ENCODE results near the gene TNS3. TPM values are rescaled to one million over a fixed set of nuclear protein-coding genes. Genes with fewer than 3 reads are reported as not detected.

The TNS3 gene
- total and polyA plus RNA-seq, 2 donors (not counting 3 experiments of a cell fraction or from before 2014, with no cell fraction given) = 10.4 to 45.1 TPM

DNA sequence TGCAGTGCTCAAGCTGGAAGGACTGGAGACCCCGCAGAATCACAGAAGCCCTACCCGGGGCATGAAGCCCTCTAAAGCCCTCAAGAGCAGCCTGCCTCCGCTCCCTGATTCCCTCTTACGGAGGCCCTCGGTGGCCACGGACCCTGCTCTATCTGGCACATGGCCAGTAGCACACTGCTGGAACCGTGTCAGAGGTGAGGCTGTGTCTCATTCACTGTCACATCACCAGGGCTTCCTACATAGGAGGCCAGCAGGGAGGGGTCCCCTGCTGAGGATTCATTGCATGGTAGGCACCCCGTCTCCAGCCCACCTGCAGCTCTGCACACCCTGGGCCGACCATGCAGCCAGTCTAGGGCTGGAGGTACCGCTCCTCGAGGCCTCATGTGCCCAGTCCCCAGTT is 259.2 kb downstream of the TNS3 start:
- no peaks in the 10 kb centered on the region for H4K20me1 ChIP-seq (replicated peaks; ENCODE audit: control insufficient read depth, extremely low read depth, insufficient read depth, low read length)
- no peak overlapping the region for H2AFZ ChIP-seq (ENCODE audit: low read depth, low read length)
- intact Hi-C loops (cut with micrococcal nuclease) (loop anchor here (10.0 kb wide), 1 partner anchor 1758 kb away; no protein-coding TSS in a partner anchor), dilution Hi-C loops (cut with MboI; ENCODE audit: extremely low pct_ligation_motif_present, low sequenced_read_pairs) (no loop called here)
- no peaks in the 10 kb centered on the region for H3K9me3 ChIP-seq (replicated peaks; ENCODE audit: control insufficient read depth, insufficient read depth, low read length)
- H3K4me2 ChIP-seq (ENCODE audit: insufficient read depth, low read length) = no peak overlapping the region
- CTCF ChIA-PET = no interaction called here
- H3K79me2 ChIP-seq (ENCODE audit: control insufficient read depth, insufficient read depth, low read length) = no peaks in the 10 kb centered on the region
- no peak overlapping the region for H3K9ac ChIP-seq (replicated peaks; ENCODE audit: extremely low read depth, insufficient read depth, low read length)
- no peaks in the 10 kb centered on the region for H3K9me1 ChIP-seq (replicated peaks; ENCODE audit: control insufficient read depth, extremely low read depth, insufficient read depth, low read length)
- no peak overlapping the region for H3K4me3 ChIP-seq (replicated peaks in 1 of 3; ENCODE audit: insufficient read depth in 1 of 3, low read depth in 1 of 3, low read length in 3 of 3)
- peaks cover 11% of the 10 kb centered on the region for H3K4me1 ChIP-seq (ENCODE audit: control insufficient read depth, extremely low read depth, insufficient read depth, low read length)
- FAIRE-seq (no peak), DNase-seq (ENCODE audit: low read depth, low spot score) (no peak)
- H3K27me3 ChIP-seq (ENCODE audit: control insufficient read depth in 2 of 2, insufficient read depth in 2 of 2, low read length in 2 of 2) = no peaks in the 10 kb centered on the region
- POLR2A ChIA-PET = no interaction called here
- TF ChIP-seq, protein P1, sequence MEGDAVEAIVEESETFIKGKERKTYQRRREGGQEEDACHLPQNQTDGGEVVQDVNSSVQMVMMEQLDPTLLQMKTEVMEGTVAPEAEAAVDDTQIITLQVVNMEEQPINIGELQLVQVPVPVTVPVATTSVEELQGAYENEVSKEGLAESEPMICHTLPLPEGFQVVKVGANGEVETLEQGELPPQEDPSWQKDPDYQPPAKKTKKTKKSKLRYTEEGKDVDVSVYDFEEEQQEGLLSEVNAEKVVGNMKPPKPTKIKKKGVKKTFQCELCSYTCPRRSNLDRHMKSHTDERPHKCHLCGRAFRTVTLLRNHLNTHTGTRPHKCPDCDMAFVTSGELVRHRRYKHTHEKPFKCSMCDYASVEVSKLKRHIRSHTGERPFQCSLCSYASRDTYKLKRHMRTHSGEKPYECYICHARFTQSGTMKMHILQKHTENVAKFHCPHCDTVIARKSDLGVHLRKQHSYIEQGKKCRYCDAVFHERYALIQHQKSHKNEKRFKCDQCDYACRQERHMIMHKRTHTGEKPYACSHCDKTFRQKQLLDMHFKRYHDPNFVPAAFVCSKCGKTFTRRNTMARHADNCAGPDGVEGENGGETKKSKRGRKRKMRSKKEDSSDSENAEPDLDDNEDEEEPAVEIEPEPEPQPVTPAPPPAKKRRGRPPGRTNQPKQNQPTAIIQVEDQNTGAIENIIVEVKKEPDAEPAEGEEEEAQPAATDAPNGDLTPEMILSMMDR (IDR thresholded peaks at IDR 0.05; ENCODE audit: extremely low read depth in 1 of 2, insufficient read depth in 1 of 2, low read depth in 1 of 2, low read length in 2 of 2) = no peak
- TF ChIP-seq POLR2A (IDR thresholded peaks at IDR 0.05; ENCODE audit: low read depth, low read length) = no peak
- no peak for TF ChIP-seq FOS (IDR thresholded peaks at IDR 0.05; ENCODE audit: borderline replicate concordance, insufficient read depth, low read length)
- TF ChIP-seq, protein P2, sequence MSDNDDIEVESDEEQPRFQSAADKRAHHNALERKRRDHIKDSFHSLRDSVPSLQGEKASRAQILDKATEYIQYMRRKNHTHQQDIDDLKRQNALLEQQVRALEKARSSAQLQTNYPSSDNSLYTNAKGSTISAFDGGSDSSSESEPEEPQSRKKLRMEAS (IDR thresholded peaks at IDR 0.05; ENCODE audit: insufficient read depth, insufficient read length) = no peak
- TF ChIP-seq MYC (IDR thresholded peaks at IDR 0.05; ENCODE audit: low read depth, low read length) = no peak
- TF ChIP-seq JUN (IDR thresholded peaks at IDR 0.05; ENCODE audit: borderline replicate concordance, insufficient read depth, insufficient read length, low read depth) = no peak
- TF ChIP-seq EZH2 (IDR thresholded peaks at IDR 0.05; ENCODE audit: borderline replicate concordance, low read depth, low read length, severe bottlenecking) = no peak
- TF ChIP-seq POLR2AphosphoS5 (IDR thresholded peaks at IDR 0.05; ENCODE audit: insufficient read depth, low read depth, low read length) = no peak
- no peak for TF ChIP-seq GATA2 (IDR thresholded peaks at IDR 0.05; ENCODE audit: insufficient read depth, insufficient read length, low read depth, low read length)
- H3K36me3 ChIP-seq (ENCODE audit: control insufficient read depth in 2 of 2, extremely low read depth in 1 of 2, insufficient read depth in 2 of 2, low read length in 2 of 2) = no peaks in the 10 kb centered on the region
- BruUV-seq (replicated peaks) = no TSS peak
- no peak overlapping the region for H3K27ac ChIP-seq (ENCODE audit: insufficient read depth, low read depth, low read length)

Data from endothelial cell of umbilical vein (primary cell).